ENCODE data around the gene PHEX.

Gene PHEX

DNA sequence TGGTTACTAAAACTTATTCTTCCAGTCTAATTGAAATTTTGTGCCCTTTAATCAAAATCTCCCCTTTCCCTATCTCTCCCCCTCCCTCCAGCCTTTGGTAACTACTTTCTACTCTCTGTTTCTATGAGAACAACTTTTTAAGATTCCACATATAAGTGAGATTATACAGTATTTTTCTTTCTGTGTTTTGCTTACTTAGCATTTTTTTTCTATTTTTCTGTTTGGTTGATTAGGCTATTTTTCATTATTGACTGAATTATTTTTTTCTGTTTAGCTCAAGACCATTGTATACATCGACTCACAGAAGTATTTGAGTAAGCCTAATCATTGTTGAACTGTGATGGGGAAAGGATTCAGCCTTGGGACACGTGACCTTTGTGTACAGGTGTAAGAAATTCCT, 116.4 kb downstream of the PHEX start:
- TF ChIP-seq CTCF (IDR thresholded peaks at IDR 0.05; ENCODE audit: extremely low read depth, insufficient read depth, missing control alignments): no peak
- in situ Hi-C loops (cut with MboI; ENCODE audit: low pct_unique_long_range_greater_than_20kb, low sequenced_read_pairs, unreplicated experiment): no loop called here
- no peak for DNase-seq (ENCODE audit: low spot score)

GRCh38 chrX:22150371-22150770, 118.2 kb downstream of the PHEX start:
- in situ Hi-C loops (cut with MboI; ENCODE audit: low pct_unique_long_range_greater_than_20kb, low sequenced_read_pairs, unreplicated experiment): no loop called here
- no peak for DNase-seq (ENCODE audit: low spot score)
- TF ChIP-seq CTCF (IDR thresholded peaks at IDR 0.05; ENCODE audit: extremely low read depth, insufficient read depth, missing control alignments): no peak

- DNase-seq (ENCODE audit: low spot score): no peak
- TF ChIP-seq CTCF (IDR thresholded peaks at IDR 0.05; ENCODE audit: extremely low read depth, insufficient read depth, missing control alignments): no peak
- in situ Hi-C loops (cut with MboI; ENCODE audit: low pct_unique_long_range_greater_than_20kb, low sequenced_read_pairs, unreplicated experiment): no loop called here
Observed at GRCh38 chrX:22155126-22155525, 123.0 kb downstream of the PHEX start.

DNA sequence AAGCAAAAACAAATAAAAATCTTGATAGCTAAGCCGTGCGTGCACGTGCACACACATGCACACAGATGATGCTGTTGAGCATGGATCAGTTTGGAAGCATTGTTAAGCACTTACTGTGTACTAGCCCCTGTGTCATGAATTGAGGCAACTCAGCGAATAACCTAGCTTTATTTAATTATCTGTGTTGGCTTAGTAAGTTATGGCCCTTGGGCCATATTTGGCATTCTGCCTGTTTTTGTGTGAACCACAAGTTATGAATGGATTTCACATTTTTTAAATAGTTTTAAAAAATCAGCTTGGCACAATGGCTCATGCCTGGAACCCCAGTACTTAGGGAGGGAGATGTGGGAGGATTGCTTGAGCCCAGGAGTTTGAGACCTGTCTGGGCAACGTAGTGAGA, 126.9 kb downstream of the PHEX start:
- no peak for DNase-seq (ENCODE audit: low spot score)
- no peak for TF ChIP-seq CTCF (IDR thresholded peaks at IDR 0.05; ENCODE audit: extremely low read depth, insufficient read depth, missing control alignments)
- in situ Hi-C loops (cut with MboI; ENCODE audit: low pct_unique_long_range_greater_than_20kb, low sequenced_read_pairs, unreplicated experiment): no loop called here

- in situ Hi-C loops (cut with MboI; ENCODE audit: low pct_unique_long_range_greater_than_20kb, low sequenced_read_pairs, unreplicated experiment): no loop called here
- no peak for TF ChIP-seq CTCF (IDR thresholded peaks at IDR 0.05; ENCODE audit: extremely low read depth, insufficient read depth, missing control alignments)
- DNase-seq (ENCODE audit: low spot score): no peak
Observed at GRCh38 chrX:22163326-22163725, 131.2 kb downstream of the PHEX start.

- in situ Hi-C loops (cut with MboI; ENCODE audit: low pct_unique_long_range_greater_than_20kb, low sequenced_read_pairs, unreplicated experiment): no loop called here
- DNase-seq (ENCODE audit: low spot score): no peak
- no peak for TF ChIP-seq CTCF (IDR thresholded peaks at IDR 0.05; ENCODE audit: extremely low read depth, insufficient read depth, missing control alignments)
Observed at GRCh38 chrX:22164770-22165388, 132.8 kb downstream of the PHEX start.
